Skin epidermis (tissue), 12 donors: ENCODE data around the gene C9orf43.
"Not testable (repeated sequence)": the region's sequence is repeated elsewhere in the genome, so short reads cannot be mapped to it uniquely, and the experiment has no call there.

ENCODE experiments used
- H3K27ac ChIP-seq, 21 experiments: fragments of 200-600 bp; sonication (generic) in 11 of 21; one replicate each; pipeline ENCODE4 v1.5.0; 2020; ENCODE audit warnings: mild to moderate bottlenecking in 3 of 21, inconsistent platforms in 2 of 21, moderate library complexity in 2 of 21
- H3K4me3 ChIP-seq, 7 experiments: fragments of 200-600 bp; sonication (generic) in 2 of 7; one replicate each; pipeline ENCODE4 v1.5.0; 2020; ENCODE audit warnings: inconsistent platforms in 2 of 7, mild to moderate bottlenecking in 2 of 7, moderate library complexity in 1 of 7

Gene C9orf43

GRCh38 chr9:113406873-113407511 lies 3.6 kb upstream of the C9orf43 start:
- peak overlapping the region in 7 of 21 experiments; percentile 3 to 54 (median 31) for H3K27ac ChIP-seq
- not testable (repeated sequence) for H3K4me3 ChIP-seq

- peak overlapping the region; percentile 13 to 100 (median 97) for H3K27ac ChIP-seq
- H3K4me3 ChIP-seq = peak overlapping the region; percentile 60 to 89 (median 70)
These were observed 1.1 kb upstream of the C9orf43 start for GRCh38 chr9:113409481-113409880.

- Histone ChIP-seq H3K4me3 (peak overlapping the region; percentile 60 to 89 (median 70)), H3K27ac (peak overlapping the region; percentile 13 to 100 (median 97))
These were observed 702 bp upstream of the C9orf43 start for GRCh38 chr9:113409883-113410206.

DNA sequence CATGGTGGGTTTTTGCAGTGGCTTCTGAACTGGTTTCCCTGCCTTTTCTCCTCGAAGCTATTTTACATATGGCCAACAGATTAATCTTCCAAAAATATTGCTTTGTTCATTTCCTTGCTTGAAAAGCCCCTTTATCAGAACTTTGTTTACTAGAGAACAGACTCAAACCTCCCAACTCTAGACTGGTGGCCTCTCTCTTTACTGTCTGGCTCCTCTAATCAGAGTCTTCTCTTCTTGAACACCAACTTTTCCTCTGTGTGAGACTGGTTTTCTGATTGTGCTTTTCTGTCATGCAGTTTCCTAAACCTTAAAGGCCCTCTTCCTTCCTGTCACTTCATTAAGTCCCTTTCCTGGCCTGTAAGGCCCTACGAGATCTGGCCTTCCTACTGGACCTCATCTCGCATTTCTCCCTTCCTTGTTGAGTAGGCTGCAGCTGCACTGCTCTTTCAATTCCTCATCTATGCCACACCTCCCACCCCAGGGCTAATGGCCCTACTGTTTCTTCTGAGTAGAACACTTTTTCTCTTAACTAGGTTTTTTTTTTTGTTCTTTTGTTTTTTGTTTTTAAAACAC lies 5.7 kb downstream of the C9orf43 start:
- H3K4me3 ChIP-seq = no peak overlapping the region
- H3K27ac ChIP-seq = peak overlapping the region in 13 of 21 experiments; percentile 5 to 65 (median 39)

DNA sequence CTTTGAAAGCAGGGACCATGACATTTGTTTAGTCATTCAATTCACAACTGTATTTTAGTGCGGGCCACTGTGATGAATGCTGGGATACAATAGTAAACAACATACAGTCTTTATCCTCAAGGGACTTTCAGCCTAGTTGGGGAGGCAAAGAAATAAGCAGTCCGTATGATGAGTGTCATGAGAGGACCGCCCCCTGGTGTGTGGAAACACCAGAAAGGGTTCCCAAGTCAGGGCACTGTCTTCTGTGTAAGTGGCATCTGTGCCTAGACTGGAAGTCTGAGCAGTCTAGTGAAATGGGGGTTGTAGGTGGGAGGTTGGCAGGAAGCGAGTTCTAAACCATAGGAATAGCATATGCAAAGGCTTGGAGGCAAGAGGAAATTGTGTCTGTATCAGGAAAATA lies 6.8 kb downstream of the C9orf43 start:
- no peak overlapping the region for H3K27ac ChIP-seq
- no peak overlapping the region for H3K4me3 ChIP-seq

- H3K4me3 ChIP-seq = no peak overlapping the region
- H3K27ac ChIP-seq = no peak overlapping the region
These were observed 11.2 kb downstream of the C9orf43 start for GRCh38 chr9:113421726-113422125.

GRCh38 chr9:113425072-113425471 lies 14.5 kb downstream of the C9orf43 start:
- Histone ChIP-seq H3K27ac (no peak overlapping the region), H3K4me3 (no peak overlapping the region)

DNA sequence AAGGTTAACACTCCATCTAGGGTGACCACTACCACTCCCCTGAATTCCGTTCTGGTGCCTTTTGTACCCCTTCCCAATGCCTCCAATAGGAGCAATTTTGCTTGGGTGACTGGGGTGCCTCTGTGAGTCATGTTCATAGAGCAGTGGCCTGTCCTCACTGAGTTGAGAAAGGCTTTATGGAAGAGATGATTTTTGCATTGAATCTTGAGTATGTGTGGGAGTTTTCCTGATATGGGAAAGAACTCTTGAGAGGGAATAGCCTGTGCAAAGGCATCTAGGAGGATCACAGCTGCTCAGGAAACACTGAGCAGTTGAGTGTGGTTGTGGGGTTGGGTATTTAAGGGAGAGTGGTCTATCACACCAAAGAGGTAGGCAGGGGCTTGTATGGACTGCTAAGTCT lies 16.2 kb downstream of the C9orf43 start:
- Histone ChIP-seq H3K4me3 (no peak overlapping the region), H3K27ac (no peak overlapping the region)

GRCh38 chr9:113427629-113428028 lies 17.1 kb downstream of the C9orf43 start:
- H3K27ac ChIP-seq = no peak overlapping the region
- no peak overlapping the region for H3K4me3 ChIP-seq

GRCh38 chr9:113428062-113428615 lies 17.6 kb downstream of the C9orf43 start:
- H3K27ac ChIP-seq = no peak overlapping the region

DNA sequence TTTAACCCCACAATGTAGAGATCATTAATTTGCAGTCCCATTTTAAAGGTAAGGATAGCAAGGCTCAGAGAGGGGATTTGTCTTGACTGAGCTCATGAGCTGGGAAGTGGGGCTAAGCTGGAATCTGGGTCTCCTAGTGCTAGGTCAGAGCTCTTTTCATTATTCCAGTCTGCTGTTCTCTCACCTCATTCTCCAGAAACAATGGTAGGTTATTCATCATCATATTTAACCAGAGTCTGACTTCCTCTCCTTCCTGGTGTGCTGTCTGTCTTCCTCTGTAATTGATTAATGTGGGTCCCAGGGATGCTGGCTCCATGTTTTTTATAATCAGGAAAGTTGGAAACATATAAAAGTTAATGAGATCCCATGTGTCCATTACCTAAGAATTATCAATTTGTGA lies 20.6 kb downstream of the C9orf43 start:
- H3K4me3 ChIP-seq = no peak overlapping the region
- no peak overlapping the region for H3K27ac ChIP-seq

More at GRCh38 chr9:113428062-113428615, 17.6 kb downstream of the C9orf43 start:
- H3K4me3 ChIP-seq = no peak overlapping the region

DNA sequence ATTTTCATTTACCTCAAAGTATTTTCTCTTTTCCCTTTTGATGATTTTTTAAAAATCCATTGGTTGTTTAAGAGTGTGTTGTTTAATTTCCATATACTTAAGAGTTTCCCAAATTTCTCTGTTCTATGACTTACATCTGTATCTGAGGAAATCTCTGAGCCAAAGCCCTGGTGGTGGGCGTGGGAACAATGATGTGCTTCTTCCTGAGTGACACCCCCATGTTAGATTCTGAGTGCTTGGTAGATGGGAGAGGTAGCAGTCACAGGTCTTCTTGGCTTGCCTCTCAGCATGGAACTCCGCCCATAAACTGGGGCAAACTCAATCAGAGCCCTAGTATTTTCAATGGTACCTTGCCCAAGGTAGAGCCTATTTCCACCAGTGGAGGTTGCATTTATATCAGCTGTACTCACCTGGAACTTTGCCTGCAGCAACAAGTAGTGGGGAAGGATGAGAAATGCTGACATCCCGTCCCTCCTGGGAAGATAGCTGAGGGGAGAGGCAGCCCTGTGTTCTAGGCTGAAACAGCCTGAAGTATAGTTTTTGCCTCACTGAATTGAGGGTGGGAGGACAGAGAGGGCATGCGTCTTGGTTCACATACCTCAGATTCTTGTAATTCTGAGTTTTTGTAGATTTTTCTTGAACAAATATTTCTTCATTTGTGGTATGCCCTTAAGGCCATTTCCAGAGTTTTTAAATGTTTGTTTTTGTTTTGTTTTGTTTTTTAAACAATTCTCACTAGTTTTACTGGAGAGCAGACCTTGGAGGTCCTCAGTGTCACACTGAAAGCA lies 26.4 kb downstream of the C9orf43 start:
- no peak overlapping the region for H3K27ac ChIP-seq
- H3K4me3 ChIP-seq = no peak overlapping the region

- not testable (repeated sequence) for H3K4me3 ChIP-seq
These were observed 27.2 kb downstream of the C9orf43 start for GRCh38 chr9:113437716-113438115.

GRCh38 chr9:113444736-113445135 lies 34.2 kb downstream of the C9orf43 start:
- Histone ChIP-seq H3K4me3 (no peak overlapping the region), H3K27ac (no peak overlapping the region)

More at GRCh38 chr9:113437716-113438115, 27.2 kb downstream of the C9orf43 start:
- not testable (repeated sequence) for H3K27ac ChIP-seq

DNA sequence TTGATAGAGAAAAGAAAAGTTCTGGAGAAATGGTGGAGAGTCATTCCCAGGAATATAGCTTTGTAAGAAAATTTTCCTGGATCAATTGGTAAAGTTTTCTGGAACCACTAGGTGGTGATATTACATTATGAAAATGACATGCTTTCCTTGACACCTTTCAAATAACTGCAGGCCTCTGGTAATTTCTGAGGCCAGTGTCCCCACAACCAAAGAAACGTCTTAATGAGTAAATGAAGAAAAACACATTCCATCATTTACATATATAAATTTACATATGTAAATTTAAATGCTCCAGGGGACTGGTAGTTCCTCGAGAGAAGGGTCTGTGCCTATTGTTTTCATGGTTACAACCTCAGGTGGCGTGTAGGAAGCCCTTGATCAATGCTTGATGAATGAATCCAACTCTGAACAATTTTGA lies 35.8 kb downstream of the C9orf43 start:
- Histone ChIP-seq H3K4me3 (no peak overlapping the region), H3K27ac (no peak overlapping the region)

DNA sequence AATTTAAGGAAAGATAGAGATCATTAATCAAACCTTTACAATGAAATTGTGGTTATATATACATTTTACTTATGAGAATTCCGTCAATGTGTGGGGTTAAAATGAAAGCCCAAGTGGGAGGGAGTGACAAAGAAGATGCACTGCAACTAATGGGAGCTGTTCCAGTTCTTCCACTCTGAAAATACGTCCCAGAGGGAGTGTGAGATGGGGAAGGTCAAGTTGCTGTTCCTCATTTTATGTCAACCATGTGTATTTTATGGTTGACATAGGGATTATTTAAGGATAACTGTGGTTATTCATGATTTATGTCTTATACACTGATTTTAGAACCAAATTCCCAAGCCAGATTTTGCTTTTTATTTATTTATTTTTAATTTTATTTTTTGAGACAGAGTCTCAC lies 38.8 kb downstream of the C9orf43 start:
- H3K27ac ChIP-seq = no peak overlapping the region
- H3K4me3 ChIP-seq = no peak overlapping the region

DNA sequence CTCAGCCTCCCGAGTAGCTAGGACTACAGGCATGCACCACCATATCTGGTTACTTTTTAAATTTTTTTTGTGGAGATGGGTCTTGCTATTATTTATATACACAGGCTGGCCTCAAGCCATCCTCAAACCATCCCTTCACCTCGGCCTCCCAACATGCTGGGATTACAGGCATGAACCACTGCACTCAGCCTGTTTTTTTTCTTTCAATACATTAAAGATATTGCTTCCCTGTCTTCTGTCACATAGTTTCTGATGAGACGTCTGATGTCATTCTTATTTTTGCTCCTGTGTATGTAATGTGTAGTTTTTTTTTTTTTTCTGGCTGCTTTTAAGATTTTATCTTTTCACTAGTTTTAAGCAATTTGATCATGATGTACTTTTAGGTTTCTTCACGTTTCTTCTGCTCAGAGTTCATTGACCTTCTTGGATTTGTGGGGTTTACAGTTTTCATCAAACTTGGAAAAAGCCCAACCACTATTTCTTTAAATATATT lies 41.6 kb downstream of the C9orf43 start:
- Histone ChIP-seq H3K27ac (no peak overlapping the region), H3K4me3 (no peak overlapping the region)

- no peak overlapping the region for H3K4me3 ChIP-seq
These were observed 44.6 kb downstream of the C9orf43 start for GRCh38 chr9:113454914-113455761.

GRCh38 chr9:113456235-113456634 lies 45.7 kb downstream of the C9orf43 start:
- Histone ChIP-seq H3K27ac (peak overlapping the region in 9 of 21 experiments; percentile 18 to 85 (median 66)), H3K4me3 (no peak overlapping the region)

More at GRCh38 chr9:113454914-113455761, 44.6 kb downstream of the C9orf43 start:
- peak overlapping the region in 20 of 21 experiments; percentile 12 to 85 (median 68) for H3K27ac ChIP-seq
